Breast epithelium (tissue), 4 donors: ENCODE results near the gene SEC24C. TPM values are rescaled to one million over a fixed set of nuclear protein-coding genes. Genes with fewer than 3 reads are reported as not detected.

Source experiments
- DNase-seq, 2 donors: peaks; one replicate each; pipeline ENCODE4 v3.0.0-alpha.2; 2019; ENCODE audit warnings: low spot score in 2 of 2
- H3K27ac ChIP-seq, 2 donors: fragments of 200-600 bp; sonication (generic) in 1 of 2; one replicate each; pipeline ENCODE4 v1.5.1; 2016 to 2019; ENCODE audit warnings: mild to moderate bottlenecking in 1 of 2
- H3K27me3 ChIP-seq, 2 donors: fragments of 200-600 bp; sonication (generic) in 1 of 2; one replicate each; pipeline versions ENCODE4 v1.5.1 to v1.6.0; 2017 to 2019; ENCODE audit warnings: control low read depth in 1 of 2, mild to moderate bottlenecking in 1 of 2
- H3K36me3 ChIP-seq: fragments of 200-600 bp; one replicate; pipeline ENCODE4 v1.5.1; 2019
- H3K4me1 ChIP-seq, 2 donors: fragments of 200-600 bp; sonication (generic); one replicate each; pipeline ENCODE4 v1.5.1; 2016 to 2019; ENCODE audit warnings: control low read depth in 1 of 2
- H3K4me3 ChIP-seq, 3 donors: fragments of 200-600 bp; sonication (generic); 1 replicate in 2 of 3; 2 replicates in 1 of 3; pipeline ENCODE4 v1.5.1; 2016 to 2019; ENCODE audit warnings: mild to moderate bottlenecking in 3 of 3, moderate library complexity in 2 of 3
- H3K9me3 ChIP-seq, 2 donors: fragments of 200-600 bp; sonication (generic) in 1 of 2; one replicate each; pipeline ENCODE4 v1.5.1; 2016 to 2019; ENCODE audit warnings: control low read depth in 1 of 2
- CTCF ChIP-seq, 3 donors: fragments of 450-650 bp; IDR thresholded peaks; one replicate each; pipeline ENCODE4 v1.5.1; 2016 to 2017; ENCODE audit warnings: antibody characterized with exemption in 3 of 3, mild to moderate bottlenecking in 3 of 3, moderate library complexity in 3 of 3
- POLR2A ChIP-seq: fragments of 450-650 bp; IDR thresholded peaks from one replicate; pipeline ENCODE4 v1.6.1; 2016; ENCODE audit warnings: antibody characterized with exemption, mild to moderate bottlenecking, moderate library complexity
- POLR2AphosphoS5 ChIP-seq, 3 donors: sonication (generic); formaldehyde crosslinking; IDR thresholded peaks; one replicate each; pipeline ENCODE4 v1.6.1; 2017; ENCODE audit warnings: antibody characterized with exemption in 3 of 3
- intact Hi-C: fragments of 100-400 bp; cut with DNase I; formaldehyde crosslinking; loops from one replicate; pipeline ENCODE4 v1.15.1; 2023; ENCODE audit warnings: low total_unique reads
- total RNA-seq, 3 donors: library from RNA; depleted of rRNA; stranded (reverse); fragments of >200 nt; gene quantifications; one replicate each; pipeline ENCODE4 v1.1.0, GENCODE V29; 2016

Gene SEC24C
- total RNA-seq, 3 donors from 2014 or later: 33.9 to 57.7 (median 50.1) TPM

GRCh38 chr10:73768881-73769280, 24.7 kb downstream of the SEC24C start:
- Histone ChIP-seq H3K27ac (no peak overlapping the region), H3K4me1 (peaks cover 4 to 13% of the 10 kb centered on the region in 2 donors), H3K36me3 (peaks cover 12% of the 10 kb centered on the region), H3K4me3 (no peak overlapping the region), H3K9me3 (no peaks in the 10 kb centered on the region), H3K27me3 (no peaks in the 10 kb centered on the region)
- intact Hi-C loops: no loop called here
- TF ChIP-seq POLR2AphosphoS5 (IDR thresholded peaks at IDR 0.05) (no peak), CTCF (IDR thresholded peaks at IDR 0.05) (no peak), POLR2A (no peak)
- DNase-seq: no peak

GRCh38 chr10:73769396-73769795, 25.2 kb downstream of the SEC24C start:
- Histone ChIP-seq H3K27me3 (no peaks in the 10 kb centered on the region), H3K27ac (no peak overlapping the region), H3K4me1 (peaks cover 4 to 18% of the 10 kb centered on the region in 2 donors), H3K4me3 (no peak overlapping the region), H3K9me3 (no peaks in the 10 kb centered on the region), H3K36me3 (peaks cover 11% of the 10 kb centered on the region)
- intact Hi-C loops: no loop called here
- TF ChIP-seq POLR2A (no peak), CTCF (IDR thresholded peaks at IDR 0.05) (no peak), POLR2AphosphoS5 (IDR thresholded peaks at IDR 0.05) (no peak)
- DNase-seq: no peak

GRCh38 chr10:73771722-73772280, 27.6 kb downstream of the SEC24C start:
- Histone ChIP-seq H3K4me3 (peak overlapping the region; percentile 90 to 99 (median 96)), H3K4me1 (peaks cover 4 to 26% of the 10 kb centered on the region in 2 donors), H3K36me3 (no peaks in the 10 kb centered on the region), H3K9me3 (no peaks in the 10 kb centered on the region), H3K27ac (peak overlapping the region; percentile 95 to 100), H3K27me3 (no peaks in the 10 kb centered on the region)
- DNase-seq: no peak
- TF ChIP-seq POLR2A (no peak), POLR2AphosphoS5 (IDR thresholded peaks at IDR 0.05) (no peak), CTCF (IDR thresholded peaks at IDR 0.05) (no peak)
- intact Hi-C loops: no loop called here

- no peaks in the 10 kb centered on the region for H3K36me3 ChIP-seq
- intact Hi-C loops: no loop called here
- peaks cover 4 to 26% of the 10 kb centered on the region in 2 donors for H3K4me1 ChIP-seq
Measured at GRCh38 chr10:73772281-73773151, 28.3 kb downstream of the SEC24C start.

More at GRCh38 chr10:73772281-73773151, 28.3 kb downstream of the SEC24C start:
- Histone ChIP-seq H3K4me3 (peak overlapping the region; percentile 90 to 99 (median 96)), H3K27ac (peak overlapping the region; percentile 95 to 100), H3K9me3 (no peaks in the 10 kb centered on the region), H3K27me3 (no peaks in the 10 kb centered on the region)
- DNase-seq: peak; percentile 73 to 81
- TF ChIP-seq POLR2A (peak; percentile 68), CTCF (IDR thresholded peaks at IDR 0.05) (peak in 1 of 3 donors; percentile 20), POLR2AphosphoS5 (IDR thresholded peaks at IDR 0.05) (peak; percentile 64 to 90 (median 74))
